ENCODE measurements around the gene MKKS. TPM values are rescaled to one million over a fixed set of nuclear protein-coding genes. Genes with fewer than 3 reads are reported as not detected.

The MKKS gene
- total and polyA plus RNA-seq, 2 of the 13 experiments (the other 11 are each of a cell fraction or from before 2014, with no cell fraction given), result 26.7 to 34.5 TPM

DNA sequence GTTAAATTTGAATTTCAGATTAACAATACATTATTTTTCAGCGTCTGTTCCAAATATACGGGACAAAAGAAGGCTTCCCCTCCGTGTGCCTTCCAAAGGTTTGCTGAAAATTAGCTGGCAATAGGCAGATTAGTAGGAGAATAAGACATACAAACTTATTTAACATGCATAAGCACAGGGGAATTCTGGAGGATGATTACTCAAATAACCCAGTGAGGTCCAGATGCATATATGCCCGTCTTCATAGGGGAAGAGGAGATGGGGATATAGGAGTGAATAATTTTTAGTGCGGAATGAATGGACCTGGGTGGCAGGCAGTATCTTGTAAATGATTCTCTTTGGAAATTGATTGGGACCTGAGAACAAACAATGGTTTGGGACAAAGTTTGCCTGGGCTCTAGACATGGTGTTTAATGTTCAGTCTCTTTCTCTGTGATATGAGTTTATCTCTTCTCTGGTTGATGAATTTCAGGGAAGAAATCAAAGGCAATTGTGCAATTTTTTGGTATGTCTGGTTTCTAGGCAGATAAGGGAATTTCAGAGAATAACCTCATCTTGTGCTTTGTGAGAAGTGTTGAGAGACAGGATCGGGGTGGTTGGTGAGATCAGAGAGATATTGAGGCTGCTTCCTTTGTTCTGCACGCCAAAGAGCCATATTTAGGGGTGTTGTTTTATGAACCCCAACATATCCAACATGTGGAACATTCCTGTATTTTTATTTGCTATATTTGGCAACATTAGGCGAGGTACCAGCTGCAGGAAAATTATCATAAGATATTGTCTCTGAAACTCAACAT lies 63.7 kb downstream of the MKKS start (continued):
- peak; percentile 67; the same call in 1 of the 2 replicates for TF ChIP-seq MIER3 (CRISPR knock-in tag; IDR thresholded peaks at IDR 0.05; ENCODE audit: borderline replicate concordance)
- no peak for TF ChIP-seq HIC2 (CRISPR knock-in tag; IDR thresholded peaks at IDR 0.05; ENCODE audit: low read depth)
- no peak for TF ChIP-seq CERS6 (CRISPR knock-in tag; IDR thresholded peaks at IDR 0.05)
- peak; percentile 98 for TF ChIP-seq GATAD2A (CRISPR knock-in tag; IDR thresholded peaks at IDR 0.05)
- peak; percentile 98 for TF ChIP-seq ONECUT2 (CRISPR knock-in tag; IDR thresholded peaks at IDR 0.05)
- TF ChIP-seq ZNF788 (CRISPR knock-in tag; IDR thresholded peaks at IDR 0.05; ENCODE audit: borderline replicate concordance), result no peak
- peak; percentile 95; the same call in 1 of the 2 replicates for TF ChIP-seq FOXJ3 (CRISPR knock-in tag; IDR thresholded peaks at IDR 0.05; ENCODE audit: borderline replicate concordance)
- TF ChIP-seq NFE2L1 (CRISPR knock-in tag; IDR thresholded peaks at IDR 0.05; ENCODE audit: borderline replicate concordance), result no peak
- TF ChIP-seq ZNF607 (CRISPR knock-in tag; IDR thresholded peaks at IDR 0.05; ENCODE audit: borderline replicate concordance), result peak; percentile 32; the same call in 1 of the 2 replicates
- TF ChIP-seq PHF20 (CRISPR knock-in tag; IDR thresholded peaks at IDR 0.05), result no peak
- peak; percentile 40; the same call in 1 of the 2 replicates for TF ChIP-seq NFYB (CRISPR knock-in tag; IDR thresholded peaks at IDR 0.05)
- TF ChIP-seq, protein P1, sequence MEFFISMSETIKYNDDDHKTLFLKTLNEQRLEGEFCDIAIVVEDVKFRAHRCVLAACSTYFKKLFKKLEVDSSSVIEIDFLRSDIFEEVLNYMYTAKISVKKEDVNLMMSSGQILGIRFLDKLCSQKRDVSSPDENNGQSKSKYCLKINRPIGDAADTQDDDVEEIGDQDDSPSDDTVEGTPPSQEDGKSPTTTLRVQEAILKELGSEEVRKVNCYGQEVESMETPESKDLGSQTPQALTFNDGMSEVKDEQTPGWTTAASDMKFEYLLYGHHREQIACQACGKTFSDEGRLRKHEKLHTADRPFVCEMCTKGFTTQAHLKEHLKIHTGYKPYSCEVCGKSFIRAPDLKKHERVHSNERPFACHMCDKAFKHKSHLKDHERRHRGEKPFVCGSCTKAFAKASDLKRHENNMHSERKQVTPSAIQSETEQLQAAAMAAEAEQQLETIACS (CRISPR knock-in tag; IDR thresholded peaks at IDR 0.05), result no peak
- TF ChIP-seq PHF5A (CRISPR knock-in tag; IDR thresholded peaks at IDR 0.05; ENCODE audit: low read depth, unreplicated experiment), result peak; percentile 57
- TF ChIP-seq SALL2 (CRISPR knock-in tag; IDR thresholded peaks at IDR 0.05), result 0 out of 2 replicates have a peak, but pooled peaks have one; percentile 39
- TF ChIP-seq PITX1 (CRISPR knock-in tag; IDR thresholded peaks at IDR 0.05), result peak; percentile 89
- peak; percentile 99 for TF ChIP-seq AHDC1 (CRISPR knock-in tag; IDR thresholded peaks at IDR 0.05; ENCODE audit: borderline replicate concordance)
- no peak for TF ChIP-seq HNRNPLL (IDR thresholded peaks at IDR 0.05; ENCODE audit: low read depth, low read length, poor library complexity, severe bottlenecking)
- TF ChIP-seq ZNF326 (CRISPR knock-in tag; IDR thresholded peaks at IDR 0.05; ENCODE audit: borderline replicate concordance), result no peak
- no peak for TF ChIP-seq PAF1 (CRISPR knock-in tag; IDR thresholded peaks at IDR 0.05)
- no peak for TF ChIP-seq ZNF296 (CRISPR knock-in tag; conservative IDR thresholded peaks at IDR 0.05)

Data from HepG2 (cell line).